Testis (tissue), 3 donors: ENCODE results near the gene DUSP22. TPM values are rescaled to one million over a fixed set of nuclear protein-coding genes. Genes with fewer than 3 reads are reported as not detected.

Experiments
- DNase-seq: peaks from one replicate; pipeline ENCODE4 v3.0.0-alpha.2; 2019
- H3K27ac ChIP-seq, 2 donors: fragments of 200-600 bp; sonication (generic); one replicate each; pipeline ENCODE4 v1.5.1; 2019
- H3K27me3 ChIP-seq: fragments of 200-600 bp; sonication (generic); one replicate; pipeline ENCODE4 v1.5.1; 2019
- H3K36me3 ChIP-seq: fragments of 200-600 bp; sonication (generic); one replicate; pipeline ENCODE4 v1.5.1; 2017; ENCODE audit warnings: low read depth; ENCODE audit errors: missing control alignments
- H3K4me1 ChIP-seq: fragments of 200-600 bp; sonication (generic); one replicate; pipeline ENCODE4 v1.5.1; 2019
- H3K4me3 ChIP-seq, 2 donors: fragments of 200-600 bp; sonication (generic); one replicate each; pipeline ENCODE4 v1.5.1; 2017 to 2019
- H3K9me3 ChIP-seq: fragments of 200-600 bp; sonication (generic); one replicate; pipeline ENCODE4 v1.5.1; 2017
- POLR2A ChIP-seq: fragments of 450-650 bp; IDR thresholded peaks from one replicate; pipeline ENCODE4 v1.6.1; 2017; ENCODE audit warnings: antibody characterized with exemption, mild to moderate bottlenecking, moderate library complexity
- WGBS, 2 donors: methylation state at CpG; one replicate each; pipeline ENCODE4 v1.1.5; 2018; 5-methylcytosine and 5-hydroxymethylcytosine counted together
- intact Hi-C: fragments of 100-400 bp; cut with DNase I; formaldehyde crosslinking; loops from one replicate; pipeline ENCODE4 v1.15.1; 2023; ENCODE audit warnings: low total_unique reads
- polyA plus RNA-seq: library from polyadenylated mRNA; stranded (reverse); fragments of 350-450 nt; fragmentation: Illumina TruSeq; extraction: RNeasy Lipid Tissue Mini Kit (QIAGEN cat#74804); gene quantifications from one replicate; pipeline ENCODE4 v1.2.3, GENCODE V29; 2014; ENCODE audit warnings: low read depth, low replicate concordance; ENCODE audit not compliant: insufficient read depth
- total RNA-seq, 2 donors: library from RNA; depleted of rRNA; stranded (reverse); fragments of >200 nt; gene quantifications; one replicate each; pipeline ENCODE4 v1.2.3, GENCODE V29; 2016
- TF ChIP-seq, protein P1 (sequence below), 3 experiments: fragments of 450-650 bp in 2 of 3; fragments of 200-600 bp in 1 of 3; sonication (generic) in 1 of 3; IDR thresholded peaks; one replicate each; pipeline ENCODE4 v1.5.1; 2016 to 2019; ENCODE audit warnings: antibody characterized with exemption in 3 of 3, mild to moderate bottlenecking in 2 of 3, moderate library complexity in 1 of 3

The DUSP22 gene
- total and polyA plus RNA-seq, 3 donors from 2014 or later: 112 to 158 (median 129) TPM

DNA sequence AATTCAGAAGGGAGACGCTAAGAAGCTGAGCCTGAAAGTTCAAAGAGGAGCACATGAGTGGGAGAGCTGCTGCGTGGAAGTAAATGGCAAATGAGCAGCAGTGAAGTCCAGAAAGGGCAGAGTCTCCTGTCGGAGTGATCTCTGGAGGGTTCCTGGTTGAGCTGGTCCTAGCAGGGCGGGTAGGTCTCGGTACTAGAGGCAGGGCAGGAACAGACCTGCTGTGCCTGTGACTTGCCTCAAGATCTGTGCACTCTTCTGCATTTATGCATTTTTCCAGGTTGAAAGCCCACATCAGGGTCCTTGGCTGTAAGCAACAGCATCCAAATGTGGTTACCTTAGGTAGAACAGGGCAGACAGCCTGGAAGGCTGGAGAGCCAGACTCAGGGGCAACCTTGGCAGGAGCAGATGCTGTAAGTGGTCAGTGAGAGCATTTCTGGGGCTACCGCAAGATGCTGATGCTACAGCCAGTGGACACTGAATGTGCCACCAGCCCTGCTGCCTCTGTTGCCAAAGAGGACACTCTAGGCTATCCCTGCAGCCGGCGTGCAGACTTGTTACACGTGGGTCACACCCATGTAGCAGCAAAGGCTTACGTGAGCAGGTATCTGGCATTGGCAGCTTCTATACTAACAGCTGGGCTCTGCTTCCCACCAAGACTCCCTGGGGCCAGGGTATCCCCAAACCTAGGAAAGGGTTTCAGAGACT is 8.4 kb downstream of the DUSP22 start:
- intact Hi-C loops: no loop called here
- 88% methylated on average over 10 of the region's 10 CpGs for WGBS, 2 donors
- no peaks in the 10 kb centered on the region for H3K36me3 ChIP-seq
- no peak overlapping the region for H3K27ac ChIP-seq
- H3K4me3 ChIP-seq: no peak overlapping the region
- H3K4me1 ChIP-seq: no peaks in the 10 kb centered on the region
- H3K27me3 ChIP-seq: no peaks in the 10 kb centered on the region
- no peak for TF ChIP-seq POLR2A
- TF ChIP-seq, protein P1, sequence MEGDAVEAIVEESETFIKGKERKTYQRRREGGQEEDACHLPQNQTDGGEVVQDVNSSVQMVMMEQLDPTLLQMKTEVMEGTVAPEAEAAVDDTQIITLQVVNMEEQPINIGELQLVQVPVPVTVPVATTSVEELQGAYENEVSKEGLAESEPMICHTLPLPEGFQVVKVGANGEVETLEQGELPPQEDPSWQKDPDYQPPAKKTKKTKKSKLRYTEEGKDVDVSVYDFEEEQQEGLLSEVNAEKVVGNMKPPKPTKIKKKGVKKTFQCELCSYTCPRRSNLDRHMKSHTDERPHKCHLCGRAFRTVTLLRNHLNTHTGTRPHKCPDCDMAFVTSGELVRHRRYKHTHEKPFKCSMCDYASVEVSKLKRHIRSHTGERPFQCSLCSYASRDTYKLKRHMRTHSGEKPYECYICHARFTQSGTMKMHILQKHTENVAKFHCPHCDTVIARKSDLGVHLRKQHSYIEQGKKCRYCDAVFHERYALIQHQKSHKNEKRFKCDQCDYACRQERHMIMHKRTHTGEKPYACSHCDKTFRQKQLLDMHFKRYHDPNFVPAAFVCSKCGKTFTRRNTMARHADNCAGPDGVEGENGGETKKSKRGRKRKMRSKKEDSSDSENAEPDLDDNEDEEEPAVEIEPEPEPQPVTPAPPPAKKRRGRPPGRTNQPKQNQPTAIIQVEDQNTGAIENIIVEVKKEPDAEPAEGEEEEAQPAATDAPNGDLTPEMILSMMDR (IDR thresholded peaks at IDR 0.05): no peak
- no peak for DNase-seq
- no peaks in the 10 kb centered on the region for H3K9me3 ChIP-seq

DNA sequence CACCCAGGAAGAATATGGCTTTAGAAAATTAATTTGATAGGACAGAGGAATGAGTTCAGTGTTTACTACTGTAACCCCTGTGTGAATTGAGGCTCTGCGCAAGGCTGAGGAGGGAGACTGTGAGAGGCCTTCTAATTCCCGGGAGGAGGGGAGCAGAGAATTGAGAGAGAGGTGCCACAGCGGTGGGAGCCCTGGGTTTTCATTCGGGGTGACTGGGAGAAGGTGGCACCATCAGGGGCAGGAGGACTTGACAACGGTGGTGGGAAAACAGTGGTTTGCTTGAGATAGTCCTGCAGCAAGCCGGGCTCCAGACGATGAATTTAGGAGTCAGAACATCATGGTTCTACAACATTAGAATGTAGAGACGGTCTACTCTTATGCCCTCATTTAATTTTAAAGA is 9.2 kb downstream of the DUSP22 start:
- intact Hi-C loops: no loop called here
- DNase-seq: no peak
- no peaks in the 10 kb centered on the region for H3K4me1 ChIP-seq

DNA sequence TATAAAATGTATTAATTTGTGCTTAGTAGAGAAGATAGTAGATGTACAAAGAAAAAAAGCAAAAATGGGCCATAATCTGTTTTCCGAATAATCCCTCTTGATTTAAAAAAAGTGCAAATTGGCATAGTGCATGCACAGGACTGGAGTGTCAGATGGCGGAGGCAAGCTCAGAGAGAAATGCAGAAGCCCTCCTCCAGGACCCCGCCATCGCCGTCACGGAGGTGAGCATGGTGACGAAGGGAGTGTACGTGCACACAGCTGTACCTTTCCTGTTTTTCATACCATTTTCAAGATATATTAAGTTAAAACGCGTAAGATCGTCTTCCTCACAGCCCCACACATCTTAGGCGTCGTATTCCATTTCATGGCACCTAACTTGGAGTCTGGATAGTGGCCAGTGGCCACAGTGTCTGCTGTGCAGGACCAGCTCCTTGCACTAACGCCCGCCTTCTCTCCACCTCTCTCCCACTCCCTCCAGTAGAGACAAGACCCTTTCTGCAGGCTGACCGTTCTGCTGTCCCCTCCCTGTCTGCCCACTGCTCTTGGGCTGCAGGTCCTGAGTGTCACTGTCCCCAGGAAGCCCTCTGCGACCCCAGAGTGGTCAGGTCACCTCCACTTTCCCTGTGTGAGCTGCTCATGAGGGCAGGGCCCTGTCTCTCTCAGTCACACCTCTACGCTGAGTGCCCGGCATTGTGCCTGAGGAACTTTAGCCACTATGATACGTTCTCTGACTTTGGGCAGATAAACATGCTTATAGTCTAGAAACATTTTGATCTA is 9.8 kb downstream of the DUSP22 start:
- 88 to 90% methylated on average over 19 to 20 of the region's 20 CpGs for WGBS, 2 donors
- intact Hi-C loops: no loop called here
- Histone ChIP-seq H3K36me3 (no peaks in the 10 kb centered on the region), H3K4me1 (no peaks in the 10 kb centered on the region), H3K27ac (no peak overlapping the region), H3K4me3 (no peak overlapping the region), H3K9me3 (no peaks in the 10 kb centered on the region), H3K27me3 (no peaks in the 10 kb centered on the region)
- TF ChIP-seq, protein P1 (IDR thresholded peaks at IDR 0.05): no peak
- no peak for TF ChIP-seq POLR2A
- DNase-seq: no peak

More for the DNA sequence above, 9.2 kb downstream of the DUSP22 start:
- H3K27me3 ChIP-seq: no peaks in the 10 kb centered on the region
- no peaks in the 10 kb centered on the region for H3K36me3 ChIP-seq
- no peaks in the 10 kb centered on the region for H3K9me3 ChIP-seq
- WGBS, 2 donors: 85 to 86% methylated on average over 8 of the region's 8 CpGs
- TF ChIP-seq POLR2A: no peak
- TF ChIP-seq, protein P1 (IDR thresholded peaks at IDR 0.05): no peak
- no peak overlapping the region for H3K4me3 ChIP-seq
- no peak overlapping the region for H3K27ac ChIP-seq

DNA sequence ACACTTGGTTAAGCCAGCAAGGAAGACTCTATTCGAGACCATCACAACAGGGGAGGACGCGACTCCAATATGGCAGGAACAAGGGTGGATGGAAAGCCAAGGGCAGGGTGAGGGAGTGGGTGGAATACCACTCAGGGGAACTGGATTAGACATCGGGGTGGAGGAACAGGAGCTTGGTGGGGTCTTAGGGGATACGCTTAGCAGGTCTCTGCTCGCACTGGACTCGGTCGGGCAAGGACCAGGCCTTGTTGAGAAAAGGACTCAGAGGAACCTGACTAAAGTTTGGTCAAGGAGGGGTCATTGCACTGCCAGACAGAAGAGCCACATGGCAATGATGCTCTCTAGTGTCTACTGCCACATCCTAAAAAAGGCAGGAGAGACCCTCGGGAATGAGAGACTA is 10.5 kb downstream of the DUSP22 start:
- Histone ChIP-seq H3K4me3 (no peak overlapping the region), H3K9me3 (no peaks in the 10 kb centered on the region), H3K36me3 (no peaks in the 10 kb centered on the region), H3K27ac (no peak overlapping the region), H3K27me3 (no peaks in the 10 kb centered on the region), H3K4me1 (no peaks in the 10 kb centered on the region)
- DNase-seq: no peak
- TF ChIP-seq POLR2A: no peak
- WGBS, 2 donors: 85 to 93% methylated on average over 9 of the region's 9 CpGs
- intact Hi-C loops: no loop called here

DNA sequence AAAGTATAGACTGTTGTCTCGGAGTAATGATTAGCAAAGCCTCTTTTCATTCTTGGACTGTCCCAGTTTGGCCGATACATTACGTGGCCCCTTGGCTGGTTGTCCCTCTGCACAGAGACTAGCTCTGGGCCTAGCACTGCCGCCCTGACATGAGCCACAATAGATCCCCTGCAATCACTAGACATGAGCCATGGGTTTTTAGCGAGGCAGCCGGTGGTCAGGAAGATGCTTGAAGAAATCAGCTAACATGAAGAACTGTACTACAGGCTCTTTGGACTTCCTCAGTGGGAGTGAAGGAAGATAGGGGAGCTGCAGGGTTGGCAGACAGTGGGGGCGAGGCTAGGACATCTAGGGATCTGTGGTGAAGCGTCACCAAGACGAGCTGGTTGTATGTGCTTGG is 11.0 kb downstream of the DUSP22 start:
- H3K27me3 ChIP-seq: no peaks in the 10 kb centered on the region
- TF ChIP-seq, protein P1 (IDR thresholded peaks at IDR 0.05): no peak
- TF ChIP-seq POLR2A: no peak
- intact Hi-C loops: no loop called here
- no peak overlapping the region for H3K27ac ChIP-seq
- no peaks in the 10 kb centered on the region for H3K4me1 ChIP-seq
- H3K9me3 ChIP-seq: no peaks in the 10 kb centered on the region
- DNase-seq: no peak
- H3K4me3 ChIP-seq: no peak overlapping the region
- H3K36me3 ChIP-seq: no peaks in the 10 kb centered on the region
- 87 to 89% methylated on average over 9 of the region's 9 CpGs for WGBS, 2 donors
